CD4-positive, alpha-beta T cell (primary cell): ENCODE results near the gene TPD52L1. TPM values are rescaled to one million over a fixed set of nuclear protein-coding genes. Genes with fewer than 3 reads are reported as not detected.

Experiments
- ATAC-seq: fragments of 200-7000 bp; cut with Tn5 transposase; one replicate; pipeline ENCODE4 v1.10.0; 2022; ENCODE audit warnings: mild to moderate bottlenecking; ENCODE audit not compliant: poor library complexity
- CTCF ChIA-PET: fragments of 350-600 bp; sonication (Branson Sonifier 250); formaldehyde crosslinking; loops from one replicate; lab custom pipeline; 2021; ENCODE audit warnings: antibody characterized with exemption, inconsistent platforms; lab: Charles Lee
- POLR2A ChIA-PET: fragments of 350-600 bp; sonication (Branson Sonifier 250); formaldehyde crosslinking; loops from one replicate; lab custom pipeline; 2021; ENCODE audit warnings: antibody characterized with exemption, inconsistent platforms; lab: Charles Lee
- DNase-seq, 14 experiments: peaks; one replicate each; pipeline ENCODE4 v3.0.0-alpha.2; 2013 to 2020; ENCODE audit warnings: mixed read lengths in 2 of 14
- H3K27ac ChIP-seq, 2 donors: one replicate each; pipeline versions ENCODE4 v1.5.1 to v1.7.0; 2013; ENCODE audit warnings: low read length in 2 of 2, low read depth in 1 of 2, mild to moderate bottlenecking in 1 of 2
- H3K27me3 ChIP-seq, 2 experiments: 1 replicate in 1 of 2; 2 replicates in 1 of 2; pipeline versions ENCODE4 v1.6.1 to v1.7.0; 2013; ENCODE audit warnings: low read length in 2 of 2, control low read depth in 1 of 2, mild to moderate bottlenecking in 1 of 2, moderate library complexity in 1 of 2; ENCODE audit not compliant: insufficient read depth in 2 of 2, control insufficient read depth in 1 of 2
- H3K36me3 ChIP-seq: one replicate; pipeline ENCODE4 v1.6.1; 2013; ENCODE audit warnings: low read length, control low read depth; ENCODE audit not compliant: insufficient read depth
- H3K4me1 ChIP-seq: one replicate; pipeline ENCODE4 v1.6.1; 2013; ENCODE audit warnings: low read length, control low read depth; ENCODE audit not compliant: insufficient read depth
- H3K4me3 ChIP-seq: one replicate; pipeline ENCODE4 v1.5.1; 2013; ENCODE audit warnings: mild to moderate bottlenecking, low read length, moderate library complexity
- H3K9me3 ChIP-seq, 2 experiments: 1 replicate in 1 of 2; 2 replicates in 1 of 2; pipeline versions ENCODE4 v1.6.1 to v1.7.0; 2013; ENCODE audit warnings: low read length in 2 of 2, mild to moderate bottlenecking in 2 of 2, control low read depth in 1 of 2, moderate library complexity in 1 of 2; ENCODE audit not compliant: control insufficient read depth in 1 of 2, insufficient read depth in 1 of 2
- H3K27ac Mint-ChIP-seq: one replicate; pipeline ENCODE4 v1.8.0; 2020; ENCODE audit warnings: mixed read lengths
- H3K27me3 Mint-ChIP-seq: one replicate; pipeline ENCODE4 v1.8.0; 2021; ENCODE audit warnings: mixed read lengths
- H3K36me3 Mint-ChIP-seq: one replicate; pipeline ENCODE4 v1.8.0; 2021; ENCODE audit warnings: low read depth, mixed read lengths
- H3K4me1 Mint-ChIP-seq: one replicate; pipeline ENCODE4 v1.8.0; 2021; ENCODE audit warnings: low read depth, mixed read lengths
- H3K4me3 Mint-ChIP-seq: one replicate; pipeline ENCODE4 v1.8.0; 2020; ENCODE audit warnings: mild to moderate bottlenecking, mixed read lengths
- H3K9me3 Mint-ChIP-seq: one replicate; pipeline ENCODE4 v1.8.0; 2020; ENCODE audit warnings: mixed read lengths
- intact Hi-C, 2 experiments: fragments of 100-400 bp; cut with DNase I in 1 of 2; cut with micrococcal nuclease in 1 of 2; formaldehyde crosslinking; loops; one replicate each; pipeline versions ENCODE4 v1.15.1 to v1.9.0; 2023 to 2025; cut with DNase I, micrococcal nuclease
- total RNA-seq, 174 experiments: library from RNA in 2 of 174; stranded (reverse) in 2 of 174; gene quantifications; one replicate each; pipeline ENCODE4 v1.2.3 and lab custom pipeline; 2021 to 2026
- TF ChIP-seq, protein P1 (sequence below): fragments of 200-600 bp; IDR thresholded peaks from one replicate; pipeline ENCODE4 v1.8.0; 2022; ENCODE audit warnings: antibody characterized with exemption, mild to moderate bottlenecking

TPD52L1 gene
- total RNA-seq, 2 experiments from 2014 or later: not detected

DNA sequence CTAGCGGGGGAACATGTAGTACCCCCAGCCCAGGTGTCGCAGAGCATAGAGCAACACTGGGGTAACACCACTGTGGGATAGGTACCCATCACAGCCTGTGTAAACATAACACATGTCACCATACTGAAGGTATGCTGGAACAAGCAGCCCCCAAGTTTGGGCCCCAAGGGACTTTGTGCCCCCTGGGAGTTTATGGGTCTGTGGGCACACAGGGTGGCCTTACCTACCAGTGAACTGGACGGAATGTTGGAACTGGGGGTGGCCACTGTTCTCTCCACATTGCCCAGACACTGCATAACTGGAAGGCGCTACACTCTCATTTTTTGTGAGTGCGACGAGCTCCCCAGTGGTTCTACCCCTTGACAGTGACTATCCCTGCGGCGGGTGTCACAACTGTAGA lies 119.7 kb downstream of the TPD52L1 start:
- Histone ChIP-seq H3K4me3 (no peak overlapping the region), H3K27me3 (no peaks in the 10 kb centered on the region), H3K36me3 (peaks cover 32% of the 10 kb centered on the region), H3K9me3 (no peaks in the 10 kb centered on the region), H3K27ac (no peak overlapping the region), H3K4me1 (peaks cover 3% of the 10 kb centered on the region)
- Mint-ChIP-seq H3K4me1 (peaks cover 15% of the 10 kb centered on the region), H3K9me3 (no peaks in the 10 kb centered on the region), H3K36me3 (peaks cover 70% of the 10 kb centered on the region), H3K27me3 (no peaks in the 10 kb centered on the region), H3K27ac (no peak overlapping the region), H3K4me3 (no peak overlapping the region)
- intact Hi-C loops: no loop called here
- ATAC-seq (no peak), DNase-seq (no peak)
- TF ChIP-seq, protein P1, sequence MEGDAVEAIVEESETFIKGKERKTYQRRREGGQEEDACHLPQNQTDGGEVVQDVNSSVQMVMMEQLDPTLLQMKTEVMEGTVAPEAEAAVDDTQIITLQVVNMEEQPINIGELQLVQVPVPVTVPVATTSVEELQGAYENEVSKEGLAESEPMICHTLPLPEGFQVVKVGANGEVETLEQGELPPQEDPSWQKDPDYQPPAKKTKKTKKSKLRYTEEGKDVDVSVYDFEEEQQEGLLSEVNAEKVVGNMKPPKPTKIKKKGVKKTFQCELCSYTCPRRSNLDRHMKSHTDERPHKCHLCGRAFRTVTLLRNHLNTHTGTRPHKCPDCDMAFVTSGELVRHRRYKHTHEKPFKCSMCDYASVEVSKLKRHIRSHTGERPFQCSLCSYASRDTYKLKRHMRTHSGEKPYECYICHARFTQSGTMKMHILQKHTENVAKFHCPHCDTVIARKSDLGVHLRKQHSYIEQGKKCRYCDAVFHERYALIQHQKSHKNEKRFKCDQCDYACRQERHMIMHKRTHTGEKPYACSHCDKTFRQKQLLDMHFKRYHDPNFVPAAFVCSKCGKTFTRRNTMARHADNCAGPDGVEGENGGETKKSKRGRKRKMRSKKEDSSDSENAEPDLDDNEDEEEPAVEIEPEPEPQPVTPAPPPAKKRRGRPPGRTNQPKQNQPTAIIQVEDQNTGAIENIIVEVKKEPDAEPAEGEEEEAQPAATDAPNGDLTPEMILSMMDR: no peak
- ChIA-PET CTCF (no interaction called here), POLR2A (no interaction called here)

DNA sequence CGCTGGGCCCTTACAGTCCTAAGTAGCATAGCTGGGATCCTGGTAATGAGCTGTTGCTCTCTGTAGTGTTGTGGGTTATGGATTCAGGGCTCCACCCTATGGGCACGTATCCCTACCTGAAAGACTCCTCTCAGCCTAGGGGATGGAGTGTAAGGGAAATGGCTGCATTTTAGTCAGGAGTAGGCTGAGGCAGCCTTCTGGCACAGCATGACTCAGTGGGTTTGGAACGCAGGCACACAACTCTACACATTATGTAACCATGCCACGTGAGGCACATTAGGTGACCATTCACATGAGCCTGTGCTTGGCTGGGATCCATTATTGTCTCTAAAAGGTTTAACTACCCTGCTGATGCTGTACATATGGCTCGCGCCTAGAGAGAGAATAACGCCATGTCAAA lies 120.4 kb downstream of the TPD52L1 start:
- intact Hi-C loops: no loop called here
- Histone ChIP-seq H3K9me3 (no peaks in the 10 kb centered on the region), H3K4me3 (no peak overlapping the region), H3K27ac (no peak overlapping the region), H3K27me3 (no peaks in the 10 kb centered on the region), H3K36me3 (peaks cover 35% of the 10 kb centered on the region), H3K4me1 (peaks cover 3% of the 10 kb centered on the region)
- ChIA-PET POLR2A (no interaction called here), CTCF (no interaction called here)
- H3K4me1 Mint-ChIP-seq: peaks cover 21% of the 10 kb centered on the region
- peaks cover 77% of the 10 kb centered on the region for H3K36me3 Mint-ChIP-seq
- H3K27ac Mint-ChIP-seq: no peak overlapping the region
- TF ChIP-seq, protein P1: no peak
- no peaks in the 10 kb centered on the region for H3K27me3 Mint-ChIP-seq
- no peaks in the 10 kb centered on the region for H3K9me3 Mint-ChIP-seq
- no peak overlapping the region for H3K4me3 Mint-ChIP-seq
- ATAC-seq (no peak), DNase-seq (no peak)

DNA sequence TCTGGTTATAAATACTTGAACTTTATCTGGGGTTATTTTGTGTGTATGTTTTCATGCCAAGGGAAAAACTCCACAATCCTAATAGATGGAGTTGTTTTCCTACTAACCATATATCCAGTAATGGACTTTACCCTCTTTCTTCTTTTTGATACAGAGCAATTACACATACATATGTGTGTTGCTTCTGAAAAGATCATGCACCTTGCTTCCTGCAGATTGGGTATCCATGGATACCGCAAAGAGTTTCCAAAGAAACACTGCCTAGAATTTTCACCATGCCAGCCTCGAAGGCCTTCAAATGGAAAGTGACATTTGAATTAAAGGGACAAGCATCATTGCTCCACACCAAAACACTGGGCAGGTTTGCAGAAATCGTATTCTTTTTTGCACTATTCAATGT lies 121.4 kb downstream of the TPD52L1 start:
- intact Hi-C loops: no loop called here
- TF ChIP-seq, protein P1: no peak
- no peak overlapping the region for H3K27ac ChIP-seq
- Mint-ChIP-seq H3K4me1 (peaks cover 26% of the 10 kb centered on the region), H3K36me3 (peaks cover 87% of the 10 kb centered on the region), H3K27ac (no peak overlapping the region), H3K9me3 (no peaks in the 10 kb centered on the region), H3K4me3 (no peak overlapping the region), H3K27me3 (no peaks in the 10 kb centered on the region)
- ATAC-seq (no peak), DNase-seq (no peak)
- ChIA-PET POLR2A (no interaction called here), CTCF (no interaction called here)
- H3K4me1 ChIP-seq: peaks cover 3% of the 10 kb centered on the region
- no peaks in the 10 kb centered on the region for H3K27me3 ChIP-seq
- H3K36me3 ChIP-seq: peaks cover 37% of the 10 kb centered on the region
- no peaks in the 10 kb centered on the region for H3K9me3 ChIP-seq
- H3K4me3 ChIP-seq: no peak overlapping the region
